SK-N-MC (cell line): Measurements from ENCODE around the gene SLC18A3.

ENCODE experiments used
- DNase-seq: peaks from one replicate; pipeline ENCODE4 v3.0.0-alpha.2; 2011; ENCODE audit warnings: low read depth, low spot score
- H3K27ac ChIP-seq: fragments of 200-600 bp; sonication (generic); 2 replicates; pipeline ENCODE4 v1.5.1; 2016; ENCODE audit warnings: mixed run types
- H3K36me3 ChIP-seq: fragments of 200-600 bp; sonication (generic); 2 replicates; pipeline ENCODE4 v1.6.1; 2017; ENCODE audit warnings: antibody characterized with exemption, low read length, mixed read lengths; ENCODE audit not compliant: insufficient read depth
- H3K4me3 ChIP-seq: fragments of 200-600 bp; sonication (generic); 2 replicates; pipeline ENCODE4 v1.5.1; 2016
- H3K9ac ChIP-seq: fragments of 200-600 bp; sonication (generic); 2 replicates; pipeline ENCODE4 v1.8.0; 2017; ENCODE audit warnings: mixed run types, mixed read lengths; ENCODE audit not compliant: insufficient read length
- H3K9me3 ChIP-seq: fragments of 200-600 bp; sonication (generic); 2 replicates; pipeline ENCODE4 v1.6.1; 2017; ENCODE audit warnings: low read depth, mild to moderate bottlenecking, antibody characterized with exemption, low read length, moderate library complexity, mixed read lengths
- EZH2 ChIP-seq: fragments of 200-600 bp; sonication (generic); IDR thresholded peaks from one replicate; pipeline ENCODE4 v1.6.1; 2017; ENCODE audit warnings: antibody characterized with exemption
- FOXP2 ChIP-seq: optimal IDR thresholded peaks from 2 replicates; pipeline ENCODE3; 2011; ENCODE audit warnings: mild to moderate bottlenecking, moderate library complexity; ENCODE audit not compliant: insufficient read depth; ENCODE audit errors: extremely low read length, control extremely low read depth
- POLR2AphosphoS5 ChIP-seq: IDR thresholded peaks from 2 replicates; pipeline ENCODE4 v1.6.1; 2012; ENCODE audit warnings: mild to moderate bottlenecking, low read depth, low read length, borderline replicate concordance

Gene SLC18A3

GRCh38 chr10:49625411-49625810 is 15.3 kb downstream of the SLC18A3 start:
- H3K9ac ChIP-seq: no peak overlapping the region
- H3K9me3 ChIP-seq: no peaks in the 10 kb centered on the region
- TF ChIP-seq EZH2 (no peak), POLR2AphosphoS5 (no peak), FOXP2 (no peak)
- H3K27ac ChIP-seq: no peak overlapping the region
- H3K36me3 ChIP-seq: no peaks in the 10 kb centered on the region
- no peak for DNase-seq
- no peak overlapping the region for H3K4me3 ChIP-seq

DNA sequence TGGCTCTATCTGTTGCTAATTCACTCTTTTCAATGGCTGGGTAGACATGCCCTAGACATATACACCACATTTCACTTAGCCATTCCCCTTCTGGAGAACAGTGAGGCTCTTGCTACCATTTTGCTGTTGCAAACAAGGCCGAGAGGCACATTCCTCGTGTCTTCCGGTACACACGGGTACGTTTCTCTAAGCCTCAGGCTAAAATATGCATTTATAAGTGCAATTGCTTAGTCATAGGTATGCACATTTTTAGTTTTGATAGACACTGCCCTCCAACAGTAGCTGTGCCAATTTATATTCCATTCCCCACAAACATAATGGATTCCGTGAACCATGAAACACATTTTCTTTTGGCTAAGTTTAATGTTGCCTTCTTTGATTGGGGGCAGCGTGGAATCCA is 16.9 kb downstream of the SLC18A3 start:
- DNase-seq: no peak
- no peaks in the 10 kb centered on the region for H3K36me3 ChIP-seq
- no peak overlapping the region for H3K27ac ChIP-seq
- TF ChIP-seq POLR2AphosphoS5 (no peak), EZH2 (no peak), FOXP2 (no peak)
- no peaks in the 10 kb centered on the region for H3K9me3 ChIP-seq
- no peak overlapping the region for H3K4me3 ChIP-seq
- H3K9ac ChIP-seq: no peak overlapping the region

GRCh38 chr10:49627644-49628247 is 17.6 kb downstream of the SLC18A3 start:
- no peak overlapping the region for H3K27ac ChIP-seq
- H3K36me3 ChIP-seq: no peaks in the 10 kb centered on the region
- H3K9ac ChIP-seq: no peak overlapping the region
- DNase-seq: no peak
- no peak overlapping the region for H3K4me3 ChIP-seq
- TF ChIP-seq EZH2: no peak
- no peak for TF ChIP-seq FOXP2
- TF ChIP-seq POLR2AphosphoS5: no peak
- no peaks in the 10 kb centered on the region for H3K9me3 ChIP-seq

DNA sequence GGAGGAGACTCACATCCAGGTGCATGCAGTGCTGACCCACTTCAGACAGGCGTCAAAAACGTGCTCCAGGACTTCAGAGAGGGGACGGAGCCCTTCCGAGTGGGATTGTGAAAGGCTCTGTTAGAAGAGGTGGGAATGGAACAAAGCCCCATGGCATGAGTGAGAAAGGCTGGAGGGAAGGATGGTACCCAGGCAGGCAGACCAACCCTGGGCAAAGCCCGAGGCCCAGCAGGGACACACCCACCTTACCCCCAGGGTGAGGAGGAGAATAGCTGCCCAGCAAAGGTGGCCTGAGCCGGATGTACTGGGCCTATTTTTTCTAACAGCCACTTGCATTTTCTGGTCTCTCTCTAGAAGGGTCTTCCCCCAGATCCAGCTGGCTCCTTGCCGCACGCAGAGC is 18.5 kb downstream of the SLC18A3 start:
- Histone ChIP-seq H3K9me3 (no peaks in the 10 kb centered on the region), H3K27ac (no peak overlapping the region), H3K36me3 (no peaks in the 10 kb centered on the region), H3K4me3 (no peak overlapping the region), H3K9ac (no peak overlapping the region)
- no peak for TF ChIP-seq EZH2
- TF ChIP-seq POLR2AphosphoS5: no peak
- TF ChIP-seq FOXP2: no peak
- no peak for DNase-seq

DNA sequence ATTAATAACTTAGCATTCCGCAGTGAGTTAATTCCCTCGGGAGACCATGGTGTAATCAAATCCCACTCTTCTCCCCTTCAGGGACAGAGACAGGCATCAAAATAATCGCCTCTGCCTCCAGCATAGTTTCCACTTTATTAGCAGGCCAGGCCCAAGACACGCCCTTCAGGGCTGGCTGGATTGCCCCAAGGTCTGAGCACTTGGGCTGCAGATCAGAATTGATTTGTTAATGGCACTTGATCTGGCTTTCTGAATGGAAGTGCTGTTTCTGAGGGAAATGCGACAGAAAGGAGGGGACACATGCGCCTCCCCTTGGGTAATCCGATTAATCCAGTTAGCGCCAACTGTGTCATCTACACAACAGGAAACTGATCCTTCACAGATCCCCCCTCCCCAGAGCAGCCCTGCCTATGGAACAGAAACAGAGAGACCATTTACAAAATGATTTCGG is 19.3 kb downstream of the SLC18A3 start:
- Histone ChIP-seq H3K27ac (no peak overlapping the region), H3K4me3 (no peak overlapping the region), H3K36me3 (no peaks in the 10 kb centered on the region), H3K9ac (no peak overlapping the region), H3K9me3 (no peaks in the 10 kb centered on the region)
- TF ChIP-seq EZH2: no peak
- TF ChIP-seq POLR2AphosphoS5: no peak
- no peak for TF ChIP-seq FOXP2
- no peak for DNase-seq

- Histone ChIP-seq H3K4me3 (no peak overlapping the region), H3K27ac (no peak overlapping the region), H3K36me3 (no peaks in the 10 kb centered on the region), H3K9ac (no peak overlapping the region), H3K9me3 (no peaks in the 10 kb centered on the region)
- no peak for DNase-seq
- TF ChIP-seq POLR2AphosphoS5: no peak
- TF ChIP-seq EZH2: no peak
- TF ChIP-seq FOXP2: no peak
These were observed 21.9 kb downstream of the SLC18A3 start for GRCh38 chr10:49631975-49632374.

GRCh38 chr10:49632406-49633317 is 22.6 kb downstream of the SLC18A3 start:
- no peak for DNase-seq

DNA sequence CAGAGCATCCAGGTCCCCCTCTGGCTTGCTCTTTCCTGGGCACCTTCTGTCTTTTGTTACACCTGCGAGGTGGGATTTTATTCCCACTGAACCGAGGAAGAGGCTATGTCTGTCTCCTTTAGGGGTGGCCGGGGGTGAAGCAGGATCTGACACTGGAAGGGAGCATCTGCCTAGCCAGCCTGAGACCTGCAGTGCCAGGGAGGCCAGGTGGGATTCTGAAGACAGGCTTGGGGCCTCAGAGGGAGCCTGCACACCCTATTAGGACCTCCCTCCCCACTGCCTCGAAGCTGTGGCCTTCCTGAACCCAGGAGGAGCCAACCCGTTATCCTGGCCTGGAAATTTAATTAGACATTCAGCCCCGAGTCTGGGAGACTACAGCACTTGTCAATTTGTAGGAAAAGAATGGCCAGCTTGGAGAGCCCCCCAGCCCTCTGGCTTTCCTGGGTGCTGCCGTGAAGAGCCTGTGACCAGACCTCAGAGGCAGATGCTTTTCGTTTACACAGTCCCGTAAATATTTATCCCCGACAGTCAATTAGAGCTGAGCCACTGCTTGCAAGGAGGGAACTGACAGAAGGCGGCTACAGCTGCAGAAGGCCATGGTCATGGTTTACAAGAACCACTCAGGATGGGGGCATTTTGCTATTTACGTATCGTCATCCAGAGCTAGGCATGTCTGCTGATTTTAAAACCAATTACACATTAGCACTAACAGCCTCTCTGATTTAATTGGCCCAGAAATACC is 23.4 kb downstream of the SLC18A3 start:
- Histone ChIP-seq H3K9me3 (no peaks in the 10 kb centered on the region), H3K4me3 (no peak overlapping the region), H3K36me3 (no peaks in the 10 kb centered on the region), H3K27ac (no peak overlapping the region), H3K9ac (no peak overlapping the region)
- TF ChIP-seq EZH2 (no peak), POLR2AphosphoS5 (no peak), FOXP2 (no peak)
- DNase-seq: no peak

More at GRCh38 chr10:49632406-49633317, 22.6 kb downstream of the SLC18A3 start:
- TF ChIP-seq POLR2AphosphoS5 (no peak), EZH2 (no peak), FOXP2 (no peak)
- no peaks in the 10 kb centered on the region for H3K36me3 ChIP-seq
- no peak overlapping the region for H3K9ac ChIP-seq
- H3K27ac ChIP-seq: no peak overlapping the region
- H3K9me3 ChIP-seq: no peaks in the 10 kb centered on the region
- H3K4me3 ChIP-seq: no peak overlapping the region
